Mesendoderm (in vitro differentiated cells): Measurements from ENCODE around the gene PTPRD.
A peak's percentile ranks its signal among the peaks of the same experiment; 100 is the strongest.

Source experiments
- DNase-seq: peaks from one replicate; pipeline ENCODE4 v3.0.0; 2013
- H2AK5ac ChIP-seq: 2 replicates; pipeline ENCODE4 v1.6.1; 2013; ENCODE audit warnings: low read length, inconsistent platforms
- H2BK120ac ChIP-seq: 2 replicates; pipeline ENCODE4 v1.6.1; 2013; ENCODE audit warnings: low read depth, mild to moderate bottlenecking, low read length, moderate library complexity, mixed read lengths
- H2BK15ac ChIP-seq: replicated peaks from 2 replicates; pipeline ENCODE4 v1.6.1; 2013; ENCODE audit warnings: low read depth, mild to moderate bottlenecking, moderate library complexity
- H2BK5ac ChIP-seq: 2 replicates; pipeline ENCODE4 v1.6.1; 2013; ENCODE audit warnings: low read length, inconsistent platforms
- H3K18ac ChIP-seq: 2 replicates; pipeline ENCODE4 v1.6.1; 2013; ENCODE audit warnings: mild to moderate bottlenecking, low read length, mixed read lengths
- H3K23ac ChIP-seq: one replicate; pipeline ENCODE4 v1.6.1; 2013; ENCODE audit warnings: low read length
- H3K27ac ChIP-seq: 2 replicates; pipeline ENCODE4 v1.5.1; 2013; ENCODE audit warnings: low read depth, mild to moderate bottlenecking, inconsistent platforms, low read length, moderate library complexity
- H3K27me3 ChIP-seq: 2 replicates; pipeline ENCODE4 v1.6.1; 2013; ENCODE audit warnings: low read length, control low read depth, mild to moderate bottlenecking, inconsistent platforms; ENCODE audit not compliant: insufficient read depth, poor library complexity
- H3K36me3 ChIP-seq: 2 replicates; pipeline ENCODE4 v1.6.1; 2013; ENCODE audit warnings: low read length, inconsistent platforms; ENCODE audit not compliant: control insufficient read depth, insufficient read depth
- H3K4ac ChIP-seq: one replicate; pipeline ENCODE4 v1.6.1; 2013; ENCODE audit warnings: low read depth, mild to moderate bottlenecking, low read length, moderate library complexity
- H3K4me1 ChIP-seq: 2 replicates; pipeline ENCODE4 v1.6.1; 2013; ENCODE audit warnings: low read depth, low read length, inconsistent platforms; ENCODE audit not compliant: control insufficient read depth
- H3K4me2 ChIP-seq: 2 replicates; pipeline ENCODE4 v1.6.1; 2013; ENCODE audit warnings: low read length
- H3K4me3 ChIP-seq: 2 replicates; pipeline ENCODE4 v1.5.1; 2013; ENCODE audit warnings: mild to moderate bottlenecking, low read length
- H3K56ac ChIP-seq: one replicate; pipeline ENCODE4 v1.6.1; 2013; ENCODE audit warnings: low read length
- H3K79me1 ChIP-seq: 2 replicates; pipeline ENCODE4 v1.6.1; 2013; ENCODE audit warnings: low read length, inconsistent platforms
- H3K79me2 ChIP-seq: 2 replicates; pipeline ENCODE4 v1.6.1; 2013; ENCODE audit warnings: mild to moderate bottlenecking, low read length; ENCODE audit not compliant: control insufficient read depth, insufficient read depth
- H3K9ac ChIP-seq: 2 replicates; pipeline ENCODE4 v1.6.1; 2013; ENCODE audit warnings: low read length, inconsistent platforms
- H4K5ac ChIP-seq: one replicate; pipeline ENCODE4 v1.6.1; 2013; ENCODE audit warnings: low read length
- H4K8ac ChIP-seq: one replicate; pipeline ENCODE4 v1.6.1; 2013; ENCODE audit warnings: low read depth, mild to moderate bottlenecking, control low read depth, low read length, moderate library complexity
- WGBS: extraction: QIAGEN DNeasy Blood & Tissue Kit; methylation state at CpG from one replicate; pipeline ENCODE4 v1.1.7; 2013; ENCODE audit warnings: low lambda C conversion rate, missing lambda C conversion rate; ENCODE audit not compliant: insufficient coverage; ENCODE audit errors: extremely low coverage; 5-methylcytosine and 5-hydroxymethylcytosine counted together

Gene PTPRD

GRCh38 chr9:8778356-8778755 lies 1834.4 kb downstream of the PTPRD start:
- no peak overlapping the region for H3K4me3 ChIP-seq
- no peak overlapping the region for H3K9ac ChIP-seq
- peaks cover 7% of the 10 kb centered on the region for H3K4me1 ChIP-seq
- no peak overlapping the region for H3K23ac ChIP-seq
- no peak overlapping the region for H2BK120ac ChIP-seq
- peak overlapping the region; percentile 1 for H3K27ac ChIP-seq
- no peak overlapping the region for H4K8ac ChIP-seq
- DNase-seq, result peak; percentile 79
- H3K36me3 ChIP-seq, result no peaks in the 10 kb centered on the region
- H4K5ac ChIP-seq, result no peak overlapping the region
- no peaks in the 10 kb centered on the region for H3K79me1 ChIP-seq
- H2BK5ac ChIP-seq, result peak overlapping the region; percentile 5
- no peak overlapping the region for H3K4me2 ChIP-seq
- peak overlapping the region; percentile 37 for H3K56ac ChIP-seq
- no peaks in the 10 kb centered on the region for H3K79me2 ChIP-seq
- H3K4ac ChIP-seq, result no peak overlapping the region
- H2BK15ac ChIP-seq, result no peak overlapping the region
- WGBS, result no CpG with 5 or more reads among the region's 6 CpGs
- no peak overlapping the region for H3K18ac ChIP-seq
- H2AK5ac ChIP-seq, result no peak overlapping the region
- H3K27me3 ChIP-seq, result no peaks in the 10 kb centered on the region

GRCh38 chr9:8772302-8772701 lies 1840.5 kb downstream of the PTPRD start:
- Histone ChIP-seq H3K79me2 (no peaks in the 10 kb centered on the region), H3K79me1 (no peaks in the 10 kb centered on the region), H3K4me3 (no peak overlapping the region), H3K36me3 (no peaks in the 10 kb centered on the region), H3K4me1 (no peaks in the 10 kb centered on the region), H3K27me3 (no peaks in the 10 kb centered on the region), H4K5ac (no peak overlapping the region), H3K27ac (no peak overlapping the region), H2BK120ac (no peak overlapping the region), H3K18ac (no peak overlapping the region), H3K23ac (no peak overlapping the region), H2BK15ac (no peak overlapping the region), H3K4ac (no peak overlapping the region), H4K8ac (no peak overlapping the region), H3K4me2 (no peak overlapping the region), H3K56ac (no peak overlapping the region), H2AK5ac (no peak overlapping the region), H3K9ac (no peak overlapping the region), H2BK5ac (no peak overlapping the region)
- no peak for DNase-seq
- WGBS, result no CpG with 5 or more reads among the region's 1 CpG

- no peak overlapping the region for H4K8ac ChIP-seq
- whole genome bisulfite sequencing, result no CpG with 5 or more reads among the region's 4 CpGs
- no peak overlapping the region for H2AK5ac ChIP-seq
- H3K56ac ChIP-seq, result no peak overlapping the region
- H3K36me3 ChIP-seq, result no peaks in the 10 kb centered on the region
- H4K5ac ChIP-seq, result no peak overlapping the region
- no peak overlapping the region for H3K4me2 ChIP-seq
- H3K4me3 ChIP-seq, result no peak overlapping the region
- H3K18ac ChIP-seq, result no peak overlapping the region
- no peak overlapping the region for H2BK15ac ChIP-seq
- H3K4ac ChIP-seq, result no peak overlapping the region
- H3K4me1 ChIP-seq, result no peaks in the 10 kb centered on the region
- no peak overlapping the region for H2BK120ac ChIP-seq
- no peaks in the 10 kb centered on the region for H3K79me2 ChIP-seq
- no peak overlapping the region for H3K23ac ChIP-seq
- no peak for DNase-seq
- no peak overlapping the region for H3K27ac ChIP-seq
- H3K79me1 ChIP-seq, result peaks cover 1% of the 10 kb centered on the region
- no peak overlapping the region for H3K9ac ChIP-seq
- H2BK5ac ChIP-seq, result no peak overlapping the region
- no peaks in the 10 kb centered on the region for H3K27me3 ChIP-seq
These were observed 1843.6 kb downstream of the PTPRD start for GRCh38 chr9:8769153-8769552.

GRCh38 chr9:8766096-8766495 lies 1846.7 kb downstream of the PTPRD start:
- Histone ChIP-seq H2AK5ac (no peak overlapping the region), H3K56ac (no peak overlapping the region), H3K9ac (no peak overlapping the region), H3K79me1 (peaks cover 1% of the 10 kb centered on the region), H3K4me1 (no peaks in the 10 kb centered on the region), H4K8ac (no peak overlapping the region), H3K27me3 (no peaks in the 10 kb centered on the region), H3K4ac (no peak overlapping the region), H3K23ac (no peak overlapping the region), H3K79me2 (no peaks in the 10 kb centered on the region), H3K36me3 (no peaks in the 10 kb centered on the region), H2BK120ac (no peak overlapping the region), H3K4me3 (no peak overlapping the region), H3K27ac (no peak overlapping the region), H2BK5ac (no peak overlapping the region), H3K4me2 (no peak overlapping the region), H4K5ac (no peak overlapping the region), H3K18ac (no peak overlapping the region), H2BK15ac (no peak overlapping the region)
- no CpG with 5 or more reads among the region's 3 CpGs for WGBS
- DNase-seq, result no peak

- Histone ChIP-seq H3K79me1 (peaks cover 1% of the 10 kb centered on the region), H3K27ac (no peak overlapping the region), H3K4me2 (no peak overlapping the region), H3K79me2 (no peaks in the 10 kb centered on the region), H3K36me3 (no peaks in the 10 kb centered on the region), H3K4me1 (no peaks in the 10 kb centered on the region), H2BK5ac (no peak overlapping the region), H3K27me3 (no peaks in the 10 kb centered on the region), H4K8ac (no peak overlapping the region), H2BK120ac (no peak overlapping the region), H3K4me3 (no peak overlapping the region), H2BK15ac (no peak overlapping the region), H3K4ac (no peak overlapping the region), H3K9ac (no peak overlapping the region), H3K56ac (no peak overlapping the region), H3K23ac (no peak overlapping the region), H2AK5ac (no peak overlapping the region), H3K18ac (no peak overlapping the region), H4K5ac (no peak overlapping the region)
- no peak for DNase-seq
- WGBS, result no CpG with 5 or more reads among the region's 1 CpG
These were observed 1848.8 kb downstream of the PTPRD start for GRCh38 chr9:8764051-8764450.

- no peak overlapping the region for H3K18ac ChIP-seq
- no CpG with 5 or more reads among the region's 6 CpGs for WGBS
- no peak overlapping the region for H2BK15ac ChIP-seq
- H4K5ac ChIP-seq, result no peak overlapping the region
- no peak overlapping the region for H2BK5ac ChIP-seq
- no peak overlapping the region for H2BK120ac ChIP-seq
- H3K9ac ChIP-seq, result no peak overlapping the region
- peaks cover 1% of the 10 kb centered on the region for H3K79me1 ChIP-seq
- H2AK5ac ChIP-seq, result no peak overlapping the region
- no peak overlapping the region for H4K8ac ChIP-seq
- H3K56ac ChIP-seq, result no peak overlapping the region
- peak overlapping the region; percentile 40 for H3K27ac ChIP-seq
- H3K4me2 ChIP-seq, result no peak overlapping the region
- no peaks in the 10 kb centered on the region for H3K79me2 ChIP-seq
- no peak overlapping the region for H3K23ac ChIP-seq
- H3K4me3 ChIP-seq, result no peak overlapping the region
- H3K4me1 ChIP-seq, result peaks cover 2% of the 10 kb centered on the region
- H3K27me3 ChIP-seq, result no peaks in the 10 kb centered on the region
- no peaks in the 10 kb centered on the region for H3K36me3 ChIP-seq
- no peak overlapping the region for H3K4ac ChIP-seq
- peak; percentile 89 for DNase-seq
These were observed 1850.2 kb downstream of the PTPRD start for GRCh38 chr9:8762479-8763085.
